NCI-H526 (cell line): ENCODE results near the gene JAK1.
"Not testable (repeated sequence)": the region's sequence is repeated elsewhere in the genome, so short reads cannot be mapped to it uniquely, and the experiment has no call there.

Experiments
- DNase-seq, 2 experiments: peaks; one replicate each; lab custom pipeline; 2025; lab: John Stamatoyannopoulos, UW

The JAK1 gene

GRCh38 chr1:64950284-64950809, 16.0 kb downstream of the JAK1 start:
- peak in 1 of 2 experiments; percentile 13 for DNase-seq

DNA sequence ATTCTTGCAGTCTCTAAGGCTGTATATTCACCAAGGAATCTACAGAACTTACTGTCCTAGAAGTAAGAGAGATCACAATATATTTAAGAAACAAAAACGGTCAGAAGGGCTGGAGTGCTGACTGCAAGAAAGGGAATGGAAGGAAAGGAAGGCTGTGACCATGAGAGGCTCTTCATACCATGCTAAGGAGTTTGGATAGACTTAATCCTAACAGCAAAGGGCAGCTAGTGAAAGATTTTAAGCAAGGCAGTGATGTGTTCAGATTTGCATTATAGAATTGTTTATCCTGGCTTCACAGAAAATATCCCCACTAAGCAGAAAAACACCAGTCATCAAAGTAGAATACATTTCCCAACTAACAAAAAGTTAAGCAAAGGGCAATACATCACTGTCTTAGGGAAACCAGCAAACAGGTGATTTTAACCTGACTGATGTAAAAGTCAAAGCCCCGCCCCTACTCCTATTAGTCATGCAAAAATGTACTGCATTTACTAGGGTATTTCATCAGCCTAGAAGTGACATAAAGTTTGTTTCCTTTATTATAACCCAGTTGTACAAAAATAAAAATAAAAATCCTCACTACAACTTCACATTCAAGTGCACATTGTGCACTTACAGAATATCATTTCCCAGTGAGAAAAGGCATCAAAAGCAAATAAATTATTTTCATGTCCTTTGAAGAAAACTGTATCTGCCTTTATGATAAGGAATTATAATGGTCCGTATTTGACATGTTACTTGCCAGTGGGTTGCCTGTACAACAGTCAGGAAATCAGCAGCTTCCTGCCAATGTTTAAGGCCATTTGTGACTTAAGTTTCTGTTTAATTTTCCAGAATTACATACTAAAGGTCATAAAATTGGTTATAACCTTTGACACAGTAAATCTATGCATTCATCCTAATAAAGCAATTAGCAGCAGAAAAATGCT, 17.2 kb downstream of the JAK1 start:
- DNase-seq: peak in 1 of 2 experiments; percentile 40

GRCh38 chr1:64948216-64948615, 18.1 kb downstream of the JAK1 start:
- no peak for DNase-seq

- no peak for DNase-seq
Measured at GRCh38 chr1:64946916-64947315, 19.4 kb downstream of the JAK1 start.

DNA sequence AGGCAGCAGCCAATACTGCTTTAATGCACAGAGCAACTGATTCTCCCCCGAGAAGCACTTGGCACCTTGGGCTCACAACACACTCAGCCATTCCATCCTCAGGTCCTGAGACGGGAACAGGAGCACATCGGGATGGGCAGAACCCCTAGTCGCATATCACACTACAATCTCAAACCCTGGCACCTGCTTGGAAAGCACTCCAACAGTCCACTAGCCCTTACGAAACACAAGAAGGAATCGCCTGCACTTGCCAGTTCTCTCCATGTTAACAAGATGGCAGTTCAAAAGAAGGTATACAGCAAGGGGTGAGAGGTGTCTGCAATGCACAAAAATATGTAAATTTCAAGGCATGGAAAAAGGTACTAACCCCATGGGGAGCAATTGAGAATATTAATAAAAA, 21.4 kb downstream of the JAK1 start:
- no peak for DNase-seq

DNA sequence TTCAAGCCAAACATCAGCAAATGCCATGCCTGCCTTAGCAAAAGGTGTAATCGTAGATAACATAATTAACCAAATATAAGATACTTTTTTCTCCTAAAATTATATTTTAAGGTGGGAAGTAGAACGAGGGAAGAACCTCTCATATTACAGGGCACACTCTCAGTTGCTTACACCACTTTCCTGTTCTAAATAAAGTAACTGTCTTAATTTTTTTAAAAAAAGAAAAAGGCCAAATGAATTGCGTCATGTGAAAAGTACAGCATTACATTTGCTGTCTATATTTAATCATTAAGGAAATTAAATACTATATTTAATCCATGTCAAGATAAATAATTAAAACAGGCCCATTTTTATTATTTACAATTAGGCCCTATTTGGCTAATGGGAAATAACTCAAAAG, 23.7 kb downstream of the JAK1 start:
- DNase-seq: no peak

DNA sequence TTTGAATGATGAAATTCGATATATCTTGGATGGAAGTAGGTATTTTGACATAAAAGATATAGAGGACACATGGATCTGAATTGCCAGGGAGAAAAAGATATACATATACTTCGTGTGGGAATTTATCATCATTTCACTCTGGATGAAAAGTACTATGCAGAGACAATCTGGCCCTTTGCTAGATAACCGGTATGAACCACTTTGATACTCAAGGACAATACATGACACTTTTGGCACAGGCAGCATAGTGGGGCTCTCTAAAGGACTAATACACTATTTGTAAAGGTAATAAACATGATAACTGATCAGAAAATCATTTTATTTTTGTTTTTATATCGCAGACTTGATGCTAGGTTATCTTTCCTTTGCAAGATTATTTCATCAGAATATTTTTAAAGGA, 24.2 kb downstream of the JAK1 start:
- DNase-seq: peak in 1 of 2 experiments; percentile 17

DNA sequence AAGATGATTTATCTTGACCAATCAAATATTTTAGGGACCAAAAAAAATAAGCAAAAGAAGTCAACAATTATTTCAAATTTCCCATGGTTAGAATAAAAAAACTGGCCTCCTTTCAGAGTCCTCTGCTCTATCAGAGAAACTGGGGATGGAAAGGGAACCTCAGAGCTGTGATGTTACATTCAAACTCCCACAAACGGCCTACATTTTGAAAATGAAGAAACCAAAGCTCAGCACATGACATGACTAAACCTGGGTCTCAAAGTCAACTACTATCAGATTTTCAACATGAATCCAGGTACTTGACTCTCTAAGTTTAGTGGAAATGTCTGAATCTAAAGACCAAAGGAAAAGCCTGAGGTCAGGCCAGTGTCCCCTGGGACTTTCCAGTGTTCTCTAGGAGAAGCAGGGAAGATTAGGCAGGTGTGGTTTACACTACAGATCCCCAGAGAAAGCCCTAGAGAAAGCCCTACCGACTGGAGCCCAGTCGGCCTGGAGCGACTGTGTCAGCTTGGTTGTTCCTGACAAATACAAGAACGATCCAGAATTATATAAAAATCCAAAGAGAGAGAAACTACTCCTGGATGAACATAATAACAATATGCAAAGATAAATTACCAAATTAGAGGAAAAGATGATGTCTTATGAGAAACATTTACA, 24.8 kb downstream of the JAK1 start:
- peak; percentile 66 to 78 for DNase-seq

DNA sequence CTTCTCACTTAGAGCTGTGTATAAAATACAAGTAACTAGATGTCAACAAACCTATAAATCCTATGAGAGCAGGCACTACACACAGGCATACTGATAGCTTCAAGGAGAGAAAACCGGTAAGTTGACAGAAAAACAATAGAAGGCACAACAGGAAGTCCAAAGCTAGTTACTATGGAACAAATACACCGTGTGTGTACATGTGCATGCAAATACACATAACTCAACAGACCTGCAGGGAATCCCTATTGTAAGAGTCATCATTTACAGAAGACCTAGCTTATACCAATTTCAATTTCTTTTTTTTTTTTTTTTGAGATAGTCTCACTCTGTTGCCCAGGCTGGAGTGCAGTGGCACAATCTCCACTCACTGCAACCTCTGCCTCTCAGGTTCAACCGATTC, 26.3 kb downstream of the JAK1 start:
- DNase-seq: peak; percentile 63 to 64

DNA sequence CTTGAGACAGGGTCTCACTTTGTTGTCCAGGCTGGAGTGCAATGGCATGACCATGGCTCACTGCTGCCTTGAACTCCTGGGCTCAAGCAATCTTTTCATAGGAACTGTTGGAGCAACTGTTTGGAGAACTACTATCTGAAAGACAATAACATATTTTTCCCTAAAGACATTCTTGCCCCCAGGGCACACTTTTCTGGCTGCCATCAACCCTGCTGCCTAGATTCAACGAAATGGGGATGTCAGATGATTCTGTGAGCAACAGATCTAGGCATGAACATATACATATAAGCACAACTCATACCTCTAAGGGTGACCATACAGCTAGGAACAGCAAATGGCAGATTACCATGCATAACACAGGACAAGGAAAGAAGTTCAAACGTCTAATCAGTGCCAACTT, 27.4 kb downstream of the JAK1 start:
- DNase-seq: no peak

DNA sequence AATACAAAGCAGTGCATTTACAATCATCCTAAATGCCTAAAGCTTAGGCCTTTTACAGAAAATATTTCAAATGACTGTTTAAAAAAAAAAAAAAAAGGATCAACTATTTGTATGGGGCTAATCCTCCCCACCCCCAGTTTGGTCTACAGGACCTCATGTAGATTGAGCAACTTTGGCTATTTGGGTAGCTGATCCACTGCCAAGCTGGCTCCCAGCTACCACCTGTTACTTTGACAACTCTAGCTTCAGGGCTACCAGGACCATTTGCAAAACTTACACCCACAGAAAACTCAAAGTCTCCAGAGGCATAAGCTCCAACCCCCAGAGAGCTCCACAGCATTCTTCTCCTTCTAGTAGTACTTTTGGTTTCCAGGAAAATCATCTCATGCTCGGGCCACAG, 29.4 kb downstream of the JAK1 start:
- no peak for DNase-seq

- DNase-seq: peak; percentile 20 to 55
Measured at GRCh38 chr1:64935551-64936155, 30.7 kb downstream of the JAK1 start.

DNA sequence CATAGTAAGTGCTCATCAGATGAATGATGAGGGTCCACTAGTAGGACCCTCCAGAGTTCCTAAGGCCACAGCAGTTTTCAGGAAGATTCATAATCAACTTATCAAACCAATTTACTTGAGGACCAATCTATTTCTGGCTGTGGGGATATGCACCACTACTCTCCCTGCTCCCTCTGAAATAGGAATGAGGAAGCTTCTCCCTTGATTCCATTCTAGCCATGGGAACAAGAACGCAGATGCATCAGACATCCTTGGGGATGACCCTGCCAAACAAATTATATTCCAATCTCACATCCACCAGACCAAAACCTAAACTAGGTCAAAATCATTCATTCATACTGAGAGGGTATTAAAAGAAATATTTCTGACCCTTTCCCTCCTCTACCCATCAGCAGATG, 31.5 kb downstream of the JAK1 start:
- no peak for DNase-seq

DNA sequence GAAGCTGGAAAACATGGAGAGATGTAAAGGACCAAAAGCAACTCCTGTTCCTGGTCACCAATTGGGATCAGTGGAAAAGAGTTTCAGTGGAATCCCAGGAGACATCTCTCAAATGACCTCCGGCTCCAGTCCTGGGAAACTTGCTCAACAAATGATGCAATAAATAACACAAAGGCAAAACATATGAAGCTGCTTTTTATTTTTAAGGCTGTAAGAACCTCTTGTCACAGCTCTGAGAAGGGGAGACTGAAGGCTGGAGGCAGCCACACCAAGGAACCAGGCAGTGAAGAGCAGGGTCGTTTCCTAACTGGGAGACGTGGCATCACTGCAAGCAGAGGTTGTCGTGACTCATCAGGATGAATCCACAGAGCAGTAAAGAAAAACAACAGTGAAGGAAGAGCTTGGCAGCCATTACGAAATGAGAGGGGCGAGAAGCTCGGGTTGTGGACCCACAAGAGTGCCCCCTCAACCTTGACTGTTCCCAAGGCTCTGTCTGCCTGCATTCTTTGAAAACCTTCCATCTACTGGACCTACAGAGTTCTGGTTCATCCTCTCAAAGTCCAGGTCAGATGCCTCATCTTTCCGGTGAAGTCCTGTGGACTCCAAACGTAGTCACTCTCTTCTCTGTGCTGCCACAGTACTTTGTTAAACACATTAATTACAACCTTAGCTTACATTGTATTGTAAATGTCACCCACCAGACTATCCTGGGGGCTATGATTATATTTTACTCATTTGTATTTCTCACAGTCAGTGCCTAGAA, 32.1 kb downstream of the JAK1 start:
- DNase-seq: peak in 1 of 2 experiments; percentile 55

- DNase-seq: peak; percentile 49 to 72
Measured at GRCh38 chr1:64933296-64934070, 32.9 kb downstream of the JAK1 start.

DNA sequence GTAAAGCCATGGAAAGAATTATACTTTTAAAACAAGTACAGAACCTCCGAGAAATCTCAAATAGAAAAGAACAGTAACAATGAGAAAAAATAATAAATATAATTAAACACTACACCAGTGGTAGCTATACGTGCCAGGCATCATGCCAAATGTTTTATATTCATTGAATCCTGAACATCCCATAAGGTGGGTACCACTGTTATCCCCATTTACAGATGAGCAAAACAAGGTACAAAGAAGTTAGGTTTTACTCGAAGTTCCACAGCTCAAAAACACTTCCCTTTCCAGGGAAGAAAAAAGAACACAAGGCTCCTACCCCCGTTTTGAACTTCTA, 33.4 kb downstream of the JAK1 start:
- no peak for DNase-seq

DNA sequence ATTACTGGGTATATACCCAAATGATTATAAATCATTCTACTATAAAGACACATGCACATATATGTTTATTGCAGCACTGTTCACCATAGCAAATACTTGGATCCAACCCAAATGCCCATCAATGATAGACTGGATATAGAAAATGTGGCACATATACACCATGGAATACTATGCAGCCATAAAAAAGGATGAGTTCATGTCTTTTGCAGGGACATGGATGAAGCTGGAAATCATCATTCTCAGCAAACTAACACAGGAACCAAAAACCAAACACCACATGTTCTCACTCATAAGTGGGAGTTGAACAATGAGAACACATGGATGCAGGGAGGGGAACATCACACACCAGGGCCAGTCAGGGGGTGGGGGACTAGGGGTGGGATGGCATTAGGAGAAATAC, 35.7 kb downstream of the JAK1 start:
- DNase-seq: not testable (repeated sequence)

DNA sequence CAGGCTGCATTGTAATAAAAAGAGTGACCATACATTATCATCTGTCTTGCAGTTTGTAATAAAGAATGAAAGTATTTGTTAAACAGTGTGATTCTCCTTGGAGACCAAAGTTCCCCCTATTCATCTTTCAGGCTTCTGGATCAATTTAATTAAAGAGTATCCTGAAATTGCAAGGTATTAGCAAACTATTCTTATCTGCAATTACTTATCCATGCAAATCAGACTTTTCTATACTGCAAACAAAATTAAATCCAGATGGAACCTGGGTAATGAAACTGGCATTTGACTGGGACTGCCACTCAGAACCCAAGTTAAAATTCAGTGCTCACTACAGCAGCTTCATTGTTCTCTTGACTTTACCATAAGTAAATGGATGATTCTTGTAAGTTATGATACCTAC, 37.1 kb downstream of the JAK1 start:
- DNase-seq: peak; percentile 98 to 99

- DNase-seq: peak in 1 of 2 experiments; percentile 26
Measured at GRCh38 chr1:64928325-64928724, 38.0 kb downstream of the JAK1 start.

DNA sequence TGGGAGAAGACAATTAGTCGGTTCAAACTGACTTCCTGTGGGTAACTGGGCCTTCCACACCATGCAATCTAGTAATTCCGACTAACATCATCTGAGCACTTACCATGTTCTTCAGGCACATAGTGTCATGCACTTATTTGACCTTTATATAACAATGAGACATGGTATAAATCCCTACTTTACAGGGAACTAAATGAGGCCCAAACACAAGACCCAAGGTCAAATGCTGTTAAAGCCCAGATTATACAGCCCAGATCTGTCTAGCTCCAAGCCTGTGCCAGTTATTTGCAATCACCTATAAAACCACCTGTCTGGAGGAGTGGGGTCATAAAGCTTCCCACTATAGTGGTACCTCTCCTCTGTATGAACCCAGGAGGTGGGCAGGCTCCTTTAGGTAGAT, 40.8 kb downstream of the JAK1 start:
- no peak for DNase-seq

DNA sequence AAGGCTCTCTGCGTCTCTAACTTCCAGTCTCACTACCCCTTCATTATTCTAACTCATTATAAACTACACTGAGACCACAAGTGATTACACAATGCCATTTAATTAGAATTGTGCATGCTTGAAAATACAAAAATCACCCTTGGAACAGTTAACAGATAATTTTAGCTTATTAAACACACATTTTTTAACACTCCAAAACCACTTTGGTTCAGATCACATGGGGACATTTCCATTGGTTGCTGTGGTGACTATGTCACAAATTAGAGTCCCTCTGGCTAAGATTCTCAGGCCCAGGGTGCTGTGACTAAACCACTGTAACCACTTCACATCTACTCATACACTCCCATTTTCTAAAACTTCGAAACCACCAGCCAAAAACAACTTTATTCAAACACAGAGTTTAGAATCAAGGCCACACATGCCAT, 43.0 kb downstream of the JAK1 start:
- no peak for DNase-seq
